Kidney epithelial cell (primary cell): Measurements from ENCODE around the gene TTI1. TPM values are rescaled to one million over a fixed set of nuclear protein-coding genes. Genes with fewer than 3 reads are reported as not detected.

Experiments
- DNase-seq: peaks from one replicate; pipeline ENCODE4 v3.0.0-alpha.2; 2010; ENCODE audit warnings: low read depth
- H3K27me3 ChIP-seq: 2 replicates; pipeline ENCODE4 v1.6.0; 2011; ENCODE audit warnings: low read length; ENCODE audit not compliant: control insufficient read depth, insufficient read depth
- H3K36me3 ChIP-seq: 2 replicates; pipeline ENCODE4 v1.5.1; 2011; ENCODE audit warnings: low read length; ENCODE audit not compliant: control insufficient read depth, insufficient read depth
- H3K4me3 ChIP-seq: 2 replicates; pipeline ENCODE4 v1.5.1; 2011; ENCODE audit warnings: low read depth, mild to moderate bottlenecking, control low read depth, low read length
- CTCF ChIP-seq: IDR thresholded peaks from 2 replicates; pipeline ENCODE4 v1.5.1; 2011; ENCODE audit warnings: mild to moderate bottlenecking, moderate library complexity, low read length, control low read depth, inconsistent platforms; ENCODE audit not compliant: insufficient read depth, poor library complexity, severe bottlenecking
- total RNA-seq: library from RNA; depleted of rRNA; stranded (reverse); fragments of >200 nt; gene quantifications from 2 replicates; pipeline ENCODE4 v1.2.3, GENCODE V29; 2015

TTI1 gene
- total RNA-seq, 1 donor from 2014 or later: 18.8 TPM

GRCh38 chr20:37994512-37994911 is 38.7 kb downstream of the TTI1 start:
- H3K36me3 ChIP-seq: no peaks in the 10 kb centered on the region
- H3K27me3 ChIP-seq: no peaks in the 10 kb centered on the region
- DNase-seq: no peak
- H3K4me3 ChIP-seq: no peak overlapping the region
- TF ChIP-seq CTCF: no peak

DNA sequence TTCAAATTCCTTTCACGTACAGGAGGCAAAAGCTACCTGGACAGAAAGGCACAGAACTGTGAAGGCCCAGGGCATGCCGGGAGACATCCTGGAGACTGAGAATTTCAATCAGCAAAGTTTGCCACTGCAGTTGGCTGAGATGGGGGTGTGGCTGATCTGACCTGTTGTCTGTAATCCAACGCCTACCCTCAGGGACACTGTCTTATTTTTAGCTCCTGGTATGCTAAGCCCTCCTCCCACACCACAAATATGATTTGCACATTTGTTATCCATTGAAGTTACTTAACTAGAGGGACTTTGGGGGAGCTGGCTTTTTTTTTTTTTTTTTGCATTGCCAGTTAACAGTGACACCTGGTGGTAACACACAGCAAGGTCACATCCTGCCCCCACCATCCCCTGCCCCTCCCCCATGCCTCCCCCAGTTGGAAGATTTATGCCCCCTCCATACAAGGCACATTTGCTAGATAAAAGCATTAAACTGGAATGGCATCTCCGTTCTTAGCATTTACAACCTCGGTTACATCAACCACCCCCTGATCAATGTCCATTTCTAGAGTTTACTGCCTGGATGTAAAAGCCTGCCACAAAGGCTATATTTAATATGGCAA is 40.4 kb downstream of the TTI1 start:
- Histone ChIP-seq H3K27me3 (no peaks in the 10 kb centered on the region), H3K36me3 (no peaks in the 10 kb centered on the region), H3K4me3 (no peak overlapping the region)
- no peak for DNase-seq
- peak; percentile 74 for TF ChIP-seq CTCF

DNA sequence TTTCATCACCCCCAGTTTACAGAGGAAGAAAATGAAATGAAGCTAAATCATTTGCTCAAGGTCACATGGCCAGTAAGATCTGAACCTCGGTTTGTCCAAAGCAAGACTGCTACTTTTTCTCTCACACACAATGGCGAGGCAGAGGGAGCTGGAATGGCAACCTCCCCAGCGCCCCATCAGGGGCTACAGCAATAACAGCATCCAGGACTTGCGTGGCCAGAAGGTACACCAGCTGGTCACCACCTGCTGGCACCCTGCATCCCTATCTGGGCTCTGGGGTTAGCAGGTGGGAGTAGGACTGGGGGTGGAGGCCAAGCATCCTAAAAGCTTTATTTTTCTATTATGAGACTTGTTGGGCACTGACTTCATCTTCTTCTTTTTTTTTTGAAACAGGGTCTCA is 41.3 kb downstream of the TTI1 start:
- no peak for TF ChIP-seq CTCF
- H3K4me3 ChIP-seq: no peak overlapping the region
- no peaks in the 10 kb centered on the region for H3K36me3 ChIP-seq
- no peak for DNase-seq
- no peaks in the 10 kb centered on the region for H3K27me3 ChIP-seq

DNA sequence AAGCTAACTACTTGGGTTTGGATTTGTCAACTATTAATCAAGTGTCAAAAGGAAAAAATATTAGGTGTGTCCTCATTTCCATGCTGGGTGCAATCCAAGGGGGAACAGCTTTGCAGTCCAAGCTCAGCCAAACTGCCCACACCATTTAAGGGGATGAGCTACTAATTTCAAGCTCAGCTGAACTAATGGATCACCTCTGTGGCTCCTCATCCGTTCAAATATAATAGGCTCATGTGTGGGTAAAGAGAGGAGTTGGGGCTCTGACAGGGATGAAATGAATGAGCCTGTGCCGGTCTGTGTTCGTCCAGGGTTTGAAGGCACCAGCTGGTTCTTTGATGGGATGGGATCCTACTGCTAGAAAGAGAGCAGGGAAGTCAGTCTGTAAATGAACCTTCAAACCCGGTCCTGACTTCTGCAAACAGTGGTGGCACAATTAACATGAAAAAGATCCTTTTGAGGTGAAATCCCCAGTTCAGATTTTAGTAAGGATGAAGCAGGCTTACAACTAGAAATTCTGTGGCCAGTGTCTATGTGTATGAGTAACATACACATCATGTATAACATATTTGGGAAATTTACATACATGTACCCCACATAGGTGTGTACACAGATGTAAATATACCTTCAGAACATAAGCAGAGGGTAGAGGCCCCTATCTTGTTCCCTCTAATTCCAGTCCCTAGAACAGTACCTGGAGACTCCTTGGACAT is 41.9 kb downstream of the TTI1 start:
- no peak for DNase-seq

DNA sequence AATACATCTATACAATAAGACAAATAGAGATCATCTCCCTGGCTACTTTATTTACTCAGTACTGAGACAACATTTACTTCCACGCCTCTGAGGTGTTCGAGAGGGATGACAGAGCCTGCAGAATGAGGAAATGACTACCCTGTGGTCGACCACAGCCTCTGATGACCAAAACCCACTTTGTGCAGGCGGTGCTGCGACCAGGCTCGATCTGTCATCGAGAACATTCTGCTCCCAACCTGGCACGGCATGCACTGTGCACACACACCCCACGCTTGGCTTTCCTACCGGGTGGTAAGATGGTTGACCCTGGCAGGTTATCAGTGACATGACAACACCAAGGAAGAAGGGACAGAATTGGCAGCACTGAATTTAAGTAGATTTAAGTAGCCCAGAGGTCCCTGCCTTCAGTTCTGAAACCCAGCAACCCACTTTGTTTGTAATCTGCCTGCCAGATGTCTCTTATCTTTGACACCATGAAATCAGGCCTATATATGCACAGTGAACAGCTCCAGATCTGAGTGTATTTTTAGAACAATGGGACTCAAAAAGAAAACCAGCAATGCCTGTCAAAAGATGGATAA is 42.6 kb downstream of the TTI1 start:
- peak; percentile 59 for DNase-seq
- no peaks in the 10 kb centered on the region for H3K27me3 ChIP-seq
- no peak overlapping the region for H3K4me3 ChIP-seq
- TF ChIP-seq CTCF: no peak
- H3K36me3 ChIP-seq: no peaks in the 10 kb centered on the region

More for the DNA sequence above, 41.9 kb downstream of the TTI1 start:
- no peaks in the 10 kb centered on the region for H3K27me3 ChIP-seq
- TF ChIP-seq CTCF: no peak
- no peak overlapping the region for H3K4me3 ChIP-seq
- no peaks in the 10 kb centered on the region for H3K36me3 ChIP-seq
